CD14-positive monocyte (primary cell): ENCODE results near the gene PIEZO2. TPM values are rescaled to one million over a fixed set of nuclear protein-coding genes. Genes with fewer than 3 reads are reported as not detected.

Experiments used
- DNase-seq, 3 donors: peaks; one replicate each; pipeline ENCODE4 v3.0.0-alpha.2; 2011 to 2022
- H2AFZ ChIP-seq: 2 replicates; pipeline ENCODE4 v1.6.0; 2012; ENCODE audit warnings: mild to moderate bottlenecking, low read depth, low read length, inconsistent platforms; ENCODE audit not compliant: insufficient read depth, poor library complexity, severe bottlenecking
- H3K27ac ChIP-seq, 2 donors: 1 replicate in 1 of 2; 2 replicates in 1 of 2; pipeline ENCODE4 v1.5.1; 2012 to 2013; ENCODE audit warnings: low read length in 2 of 2, control low read depth in 1 of 2, inconsistent platforms in 1 of 2, low read depth in 1 of 2, mild to moderate bottlenecking in 1 of 2
- H3K27me3 ChIP-seq, 2 donors: one replicate each; pipeline versions ENCODE4 v1.6.0 to v1.6.1; 2011 to 2013; ENCODE audit warnings: low read length in 2 of 2; ENCODE audit not compliant: control insufficient read depth in 2 of 2, insufficient read depth in 2 of 2
- H3K36me3 ChIP-seq, 2 donors: replicated peaks in 1 of 2; 1 replicate in 1 of 2; 2 replicates in 1 of 2; pipeline versions ENCODE4 v1.5.1 to v1.6.1; 2012 to 2013; ENCODE audit warnings: low read length in 2 of 2, control low read depth in 1 of 2, inconsistent platforms in 1 of 2, mild to moderate bottlenecking in 1 of 2; ENCODE audit not compliant: insufficient read depth in 2 of 2, control insufficient read depth in 1 of 2
- H3K4me1 ChIP-seq, 2 donors: 1 replicate in 1 of 2; 2 replicates in 1 of 2; pipeline versions ENCODE4 v1.5.1 to v1.6.1; 2012 to 2013; ENCODE audit warnings: low read length in 2 of 2, control low read depth in 1 of 2, inconsistent platforms in 1 of 2, mild to moderate bottlenecking in 1 of 2, moderate library complexity in 1 of 2; ENCODE audit not compliant: insufficient read depth in 2 of 2, control insufficient read depth in 1 of 2
- H3K4me2 ChIP-seq: replicated peaks from 2 replicates; pipeline ENCODE3; 2012; ENCODE audit warnings: low read length, moderate library complexity, mild to moderate bottlenecking; ENCODE audit not compliant: poor library complexity, severe bottlenecking; ENCODE audit errors: extremely low read depth
- H3K4me3 ChIP-seq, 3 experiments: fragments of 200-600 bp in 1 of 3; sonication (generic) in 1 of 3; replicated peaks in 1 of 3; 1 replicate in 2 of 3; 2 replicates in 1 of 3; pipeline ENCODE4 v1.5.1; 2011 to 2013; ENCODE audit warnings: low read length in 3 of 3, mild to moderate bottlenecking in 3 of 3, control low read depth in 2 of 3, low read depth in 2 of 3, inconsistent platforms in 1 of 3, moderate library complexity in 1 of 3
- H3K79me2 ChIP-seq: 2 replicates; pipeline ENCODE4 v1.6.0; 2012; ENCODE audit warnings: mild to moderate bottlenecking, control low read depth, inconsistent platforms, low read length, moderate library complexity; ENCODE audit not compliant: insufficient read depth
- H3K9ac ChIP-seq: 2 replicates; pipeline ENCODE4 v1.6.0; 2017; ENCODE audit warnings: low read length, mild to moderate bottlenecking; ENCODE audit not compliant: insufficient read depth, poor library complexity, severe bottlenecking
- H3K9me3 ChIP-seq, 2 donors: replicated peaks in 1 of 2; 1 replicate in 1 of 2; 2 replicates in 1 of 2; pipeline versions ENCODE4 v1.5.1 to v1.6.1; 2012 to 2013; ENCODE audit warnings: low read length in 2 of 2, control low read depth in 1 of 2; ENCODE audit not compliant: control insufficient read depth in 1 of 2, insufficient read depth in 1 of 2
- H4K20me1 ChIP-seq: 2 replicates; pipeline ENCODE4 v1.6.0; 2012; ENCODE audit warnings: mild to moderate bottlenecking, low read length, control low read depth, moderate library complexity; ENCODE audit not compliant: insufficient read depth
- H3K27ac Mint-ChIP-seq, 7 donors: one replicate each; pipeline ENCODE4 v1.8.0; 2020; ENCODE audit warnings: mild to moderate bottlenecking in 7 of 7, mixed read lengths in 7 of 7, moderate library complexity in 6 of 7, inconsistent platforms in 2 of 7
- H3K27me3 Mint-ChIP-seq, 3 donors: one replicate each; pipeline ENCODE4 v1.8.0; 2021 to 2022; ENCODE audit warnings: low read depth in 3 of 3, mild to moderate bottlenecking in 3 of 3, mixed read lengths in 3 of 3, moderate library complexity in 3 of 3, inconsistent platforms in 1 of 3
- H3K36me3 Mint-ChIP-seq, 2 donors: one replicate each; pipeline ENCODE4 v1.8.0; 2020; ENCODE audit warnings: mixed read lengths in 2 of 2, inconsistent platforms in 1 of 2, mild to moderate bottlenecking in 1 of 2
- H3K4me1 Mint-ChIP-seq: one replicate; pipeline ENCODE4 v1.8.0; 2020; ENCODE audit warnings: mild to moderate bottlenecking, mixed read lengths
- H3K4me3 Mint-ChIP-seq, 2 donors: one replicate each; pipeline ENCODE4 v1.8.0; 2020; ENCODE audit warnings: mild to moderate bottlenecking in 2 of 2, mixed read lengths in 2 of 2, moderate library complexity in 1 of 2
- H3K9me3 Mint-ChIP-seq, 7 donors: one replicate each; pipeline ENCODE4 v1.8.0; 2020 to 2022; ENCODE audit warnings: mixed read lengths in 7 of 7, mild to moderate bottlenecking in 6 of 7, moderate library complexity in 6 of 7, inconsistent platforms in 2 of 7
- WGBS: methylation state at CpG from one replicate; pipeline ENCODE4 v1.1.5; 2013; ENCODE audit warnings: missing lambda C conversion rate; ENCODE audit not compliant: insufficient coverage; 5-methylcytosine and 5-hydroxymethylcytosine counted together
- intact Hi-C, 2 donors: fragments of 100-400 bp; cut with micrococcal nuclease; formaldehyde crosslinking; loops; one replicate each; pipeline versions ENCODE4 v1.15.0 to v1.15.1; 2023
- polyA plus RNA-seq, 3 donors: library from polyadenylated mRNA; depleted of rRNA in 1 of 3; unstranded in 2 of 3; stranded (reverse) in 1 of 3; fragments of 300-500 nt in 2 of 3; fragments of >200 nt in 1 of 3; fragmentation: Illumina TruSeq in 2 of 3; gene quantifications; 1 replicate in 2 of 3; 2 replicates in 1 of 3; pipeline ENCODE4 v1.2.3, GENCODE V29; 2012 to 2021
- TF ChIP-seq, protein P1 (sequence below): fragments of 200-600 bp; IDR thresholded peaks from one replicate; pipeline ENCODE4 v1.8.0; 2022; ENCODE audit warnings: antibody characterized with exemption, mild to moderate bottlenecking

Gene PIEZO2
- polyA plus RNA-seq, 3 donors = not detected

- 33% methylated on average over 7 of the region's 13 CpGs for WGBS
- H3K79me2 ChIP-seq = no peaks in the 10 kb centered on the region
- intact Hi-C loops = no loop called here
- no peak overlapping the region for H2AFZ ChIP-seq
- H3K4me1 ChIP-seq = no peaks in the 10 kb centered on the region
- H3K27me3 ChIP-seq = no peaks in the 10 kb centered on the region
- Mint-ChIP-seq H3K9me3 (no peaks in the 10 kb centered on the region), H3K27me3 (peaks cover 0 to 5% (median 4%) of the 10 kb centered on the region in 3 donors), H3K36me3 (no peaks in the 10 kb centered on the region), H3K4me1 (peaks cover 8% of the 10 kb centered on the region), H3K27ac (peak overlapping the region in 1 of 7 donors; percentile 5), H3K4me3 (no peak overlapping the region)
- H3K4me2 ChIP-seq = no peak overlapping the region
- H3K4me3 ChIP-seq = no peak overlapping the region
- H4K20me1 ChIP-seq = no peaks in the 10 kb centered on the region
- no peak overlapping the region for H3K9ac ChIP-seq
- no peak for DNase-seq
- H3K27ac ChIP-seq = no peak overlapping the region
- no peaks in the 10 kb centered on the region for H3K36me3 ChIP-seq
- TF ChIP-seq, protein P1, sequence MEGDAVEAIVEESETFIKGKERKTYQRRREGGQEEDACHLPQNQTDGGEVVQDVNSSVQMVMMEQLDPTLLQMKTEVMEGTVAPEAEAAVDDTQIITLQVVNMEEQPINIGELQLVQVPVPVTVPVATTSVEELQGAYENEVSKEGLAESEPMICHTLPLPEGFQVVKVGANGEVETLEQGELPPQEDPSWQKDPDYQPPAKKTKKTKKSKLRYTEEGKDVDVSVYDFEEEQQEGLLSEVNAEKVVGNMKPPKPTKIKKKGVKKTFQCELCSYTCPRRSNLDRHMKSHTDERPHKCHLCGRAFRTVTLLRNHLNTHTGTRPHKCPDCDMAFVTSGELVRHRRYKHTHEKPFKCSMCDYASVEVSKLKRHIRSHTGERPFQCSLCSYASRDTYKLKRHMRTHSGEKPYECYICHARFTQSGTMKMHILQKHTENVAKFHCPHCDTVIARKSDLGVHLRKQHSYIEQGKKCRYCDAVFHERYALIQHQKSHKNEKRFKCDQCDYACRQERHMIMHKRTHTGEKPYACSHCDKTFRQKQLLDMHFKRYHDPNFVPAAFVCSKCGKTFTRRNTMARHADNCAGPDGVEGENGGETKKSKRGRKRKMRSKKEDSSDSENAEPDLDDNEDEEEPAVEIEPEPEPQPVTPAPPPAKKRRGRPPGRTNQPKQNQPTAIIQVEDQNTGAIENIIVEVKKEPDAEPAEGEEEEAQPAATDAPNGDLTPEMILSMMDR = no peak
- no peaks in the 10 kb centered on the region for H3K9me3 ChIP-seq
These were observed 222.7 kb downstream of the PIEZO2 start for GRCh38 chr18:10926621-10927161.

GRCh38 chr18:10924290-10924689 lies 225.1 kb downstream of the PIEZO2 start:
- H3K4me1 Mint-ChIP-seq = peaks cover 8% of the 10 kb centered on the region
- H3K36me3 Mint-ChIP-seq = no peaks in the 10 kb centered on the region
- H3K4me3 Mint-ChIP-seq = no peak overlapping the region
- H3K27ac ChIP-seq = no peak overlapping the region
- H3K9me3 ChIP-seq = no peaks in the 10 kb centered on the region
- 100% methylated on average over 2 of the region's 4 CpGs for WGBS
- H3K79me2 ChIP-seq = no peaks in the 10 kb centered on the region
- no peaks in the 10 kb centered on the region for H3K27me3 ChIP-seq
- no peak for DNase-seq
- peaks cover 2 to 4% (median 3%) of the 10 kb centered on the region in 3 donors for H3K27me3 Mint-ChIP-seq
- H3K9me3 Mint-ChIP-seq = peaks cover 0 to 2% (median 0%) of the 10 kb centered on the region in 7 donors
- intact Hi-C loops = no loop called here
- H3K27ac Mint-ChIP-seq = peak overlapping the region in 1 of 7 donors; percentile 15
- TF ChIP-seq, protein P1 = no peak
- no peaks in the 10 kb centered on the region for H3K4me1 ChIP-seq
- H4K20me1 ChIP-seq = no peaks in the 10 kb centered on the region
- H3K36me3 ChIP-seq = no peaks in the 10 kb centered on the region
- H3K9ac ChIP-seq = no peak overlapping the region
- no peak overlapping the region for H3K4me2 ChIP-seq
- no peak overlapping the region for H2AFZ ChIP-seq
- no peak overlapping the region for H3K4me3 ChIP-seq
